ENCODE results near the gene STK4. TPM values are rescaled to one million over a fixed set of nuclear protein-coding genes. Genes with fewer than 3 reads are reported as not detected.

The STK4 gene
- total RNA-seq, 1 experiment from 2014 or later: 60.9 TPM

- peaks cover 19% of the 10 kb centered on the region; the same call in 1 of the 2 replicates for H3K36me3 ChIP-seq (ENCODE audit: low read depth)
- no peaks in the 10 kb centered on the region for H3K27me3 ChIP-seq (ENCODE audit: insufficient read depth, low read depth)
- H3K4me1 ChIP-seq (replicated peaks; ENCODE audit: insufficient read depth): peaks cover 29% of the 10 kb centered on the region
- intact Hi-C loops (cut with micrococcal nuclease; ENCODE audit: unreplicated experiment): no loop called here
- no peak for DNase-seq
- H3K79me2 ChIP-seq (ENCODE audit: low read depth): peaks cover 5% of the 10 kb centered on the region
- no TSS peak for BruUV-seq (replicated peaks)
- ChIA-PET CTCF (no interaction called here), POLR2A (ENCODE audit: unreplicated experiment) (interaction anchor here (0.6 to 0.7 kb wide), 2 partner anchors 18 to 205 kb away, joined by 3 to 4 read pairs; no protein-coding TSS in a partner anchor)
- H4K20me1 ChIP-seq (ENCODE audit: insufficient read depth): no peaks in the 10 kb centered on the region
- no peaks in the 10 kb centered on the region for H3K9me2 ChIP-seq (ENCODE audit: insufficient read depth)
- H3F3A ChIP-seq (ENCODE audit: insufficient read depth, low read depth): peaks cover 32% of the 10 kb centered on the region
- no peak overlapping the region for H2AFZ ChIP-seq
- no peak overlapping the region for H3K4me3 ChIP-seq
- H3K4me2 ChIP-seq: no peak overlapping the region
- TF ChIP-seq EZH2 (IDR thresholded peaks at IDR 0.05; ENCODE audit: low read depth) (no peak), CTCF (conservative IDR thresholded peaks at IDR 0.05) (no peak)
- no peak overlapping the region for H3K27ac ChIP-seq
- H3K9me3 ChIP-seq (ENCODE audit: insufficient read depth, low read depth): no peaks in the 10 kb centered on the region
Measured at GRCh38 chr20:45037635-45038034, 71.3 kb downstream of the STK4 start.

- no TSS peak for BruUV-seq (replicated peaks)
- no peak overlapping the region for H3K4me3 ChIP-seq
- peaks cover 37% of the 10 kb centered on the region for H3F3A ChIP-seq (ENCODE audit: insufficient read depth, low read depth)
- H3K27ac ChIP-seq: no peak overlapping the region
- H3K27me3 ChIP-seq (ENCODE audit: insufficient read depth, low read depth): no peaks in the 10 kb centered on the region
- H4K20me1 ChIP-seq (ENCODE audit: insufficient read depth): no peaks in the 10 kb centered on the region
- H3K4me1 ChIP-seq (replicated peaks; ENCODE audit: insufficient read depth): peaks cover 32% of the 10 kb centered on the region
- H3K4me2 ChIP-seq: no peak overlapping the region
- POLR2A ChIA-PET (ENCODE audit: unreplicated experiment): interaction anchor here (0.6 to 0.7 kb wide), 2 partner anchors 32 to 80 kb away, joined by 4 to 9 read pairs; no protein-coding TSS in a partner anchor
- peaks cover 14% of the 10 kb centered on the region; the same call in 1 of the 2 replicates for H3K36me3 ChIP-seq (ENCODE audit: low read depth)
- no peak for DNase-seq
- peaks cover 11% of the 10 kb centered on the region for H3K79me2 ChIP-seq (ENCODE audit: low read depth)
- H3K9me3 ChIP-seq (ENCODE audit: insufficient read depth, low read depth): no peaks in the 10 kb centered on the region
- intact Hi-C loops (cut with micrococcal nuclease; ENCODE audit: unreplicated experiment): no loop called here
- CTCF ChIA-PET: interaction anchor here (0.9 kb wide), 1 partner anchor 26 kb away, joined by 14 read pairs; no protein-coding TSS in a partner anchor
- TF ChIP-seq EZH2 (IDR thresholded peaks at IDR 0.05; ENCODE audit: low read depth) (no peak), CTCF (conservative IDR thresholded peaks at IDR 0.05) (no peak)
- no peak overlapping the region for H2AFZ ChIP-seq
- H3K9me2 ChIP-seq (ENCODE audit: insufficient read depth): no peaks in the 10 kb centered on the region
Measured at GRCh38 chr20:45038745-45039474, 72.6 kb downstream of the STK4 start.

GRCh38 chr20:45039475-45039820, 73.1 kb downstream of the STK4 start:
- H3K4me2 ChIP-seq: no peak overlapping the region
- no peak for TF ChIP-seq CTCF (conservative IDR thresholded peaks at IDR 0.05)
- TF ChIP-seq EZH2 (IDR thresholded peaks at IDR 0.05; ENCODE audit: low read depth): no peak
- intact Hi-C loops (cut with micrococcal nuclease; ENCODE audit: unreplicated experiment): no loop called here
- no peaks in the 10 kb centered on the region for H3K9me3 ChIP-seq (ENCODE audit: insufficient read depth, low read depth)
- BruUV-seq (replicated peaks): no TSS peak
- no peak overlapping the region for H3K4me3 ChIP-seq
- ChIA-PET CTCF (interaction anchor here (0.9 kb wide), 1 partner anchor 27 kb away, joined by 14 read pairs; no protein-coding TSS in a partner anchor), POLR2A (ENCODE audit: unreplicated experiment) (no interaction called here)
- no peaks in the 10 kb centered on the region for H3K27me3 ChIP-seq (ENCODE audit: insufficient read depth, low read depth)
- no peaks in the 10 kb centered on the region for H4K20me1 ChIP-seq (ENCODE audit: insufficient read depth)
- H3K36me3 ChIP-seq (ENCODE audit: low read depth): peaks cover 13% of the 10 kb centered on the region; the same call in 1 of the 2 replicates
- peaks cover 37% of the 10 kb centered on the region for H3F3A ChIP-seq (ENCODE audit: insufficient read depth, low read depth)
- H3K9me2 ChIP-seq (ENCODE audit: insufficient read depth): no peaks in the 10 kb centered on the region
- H3K4me1 ChIP-seq (replicated peaks; ENCODE audit: insufficient read depth): peaks cover 32% of the 10 kb centered on the region
- H2AFZ ChIP-seq: no peak overlapping the region
- H3K79me2 ChIP-seq (ENCODE audit: low read depth): peaks cover 11% of the 10 kb centered on the region
- H3K27ac ChIP-seq: no peak overlapping the region
- no peak for DNase-seq
